ENCODE data around the gene SLC4A5.

- TF ChIP-seq CTCF (IDR thresholded peaks at IDR 0.05 in 4 of 5, conservative IDR thresholded peaks at IDR 0.05 in 1 of 5) (no peak), POLR2A (IDR thresholded peaks at IDR 0.05) (no peak)
These were observed 48.0 kb upstream of the SLC4A5 start for GRCh38 chr2:74391209-74391579.

All from gastrocnemius medialis (tissue), 4 donors.